HG03354 (cell line): ENCODE data around the gene ZFHX3.

Source experiments
- ATAC-seq: cut with Tn5 transposase; IDR thresholded peaks from one replicate; pipeline ENCODE4 v1.9.1; 2021; ENCODE audit warnings: mild to moderate bottlenecking; ENCODE audit not compliant: unreplicated experiment, poor library complexity, severe bottlenecking

ZFHX3 gene

DNA sequence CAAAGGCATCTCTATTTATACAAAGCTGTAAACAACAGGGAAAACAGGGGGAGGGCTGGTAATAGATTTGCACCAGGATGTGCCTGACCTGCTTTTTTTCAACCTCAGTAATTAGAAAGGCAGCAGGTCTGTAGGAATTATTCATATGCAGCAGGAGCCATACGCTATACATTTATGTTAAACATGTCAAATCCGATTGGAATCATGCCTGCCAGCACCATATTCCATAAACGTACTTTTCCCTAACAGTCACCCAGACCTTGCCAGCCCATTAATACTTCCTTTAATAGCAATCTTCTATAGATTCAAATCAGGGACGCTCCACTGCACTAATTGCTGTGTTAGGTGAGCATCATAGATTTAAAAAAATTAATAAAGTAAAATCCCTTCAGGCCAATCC is 223.9 kb downstream of the ZFHX3 start:
- ATAC-seq, result no peak

DNA sequence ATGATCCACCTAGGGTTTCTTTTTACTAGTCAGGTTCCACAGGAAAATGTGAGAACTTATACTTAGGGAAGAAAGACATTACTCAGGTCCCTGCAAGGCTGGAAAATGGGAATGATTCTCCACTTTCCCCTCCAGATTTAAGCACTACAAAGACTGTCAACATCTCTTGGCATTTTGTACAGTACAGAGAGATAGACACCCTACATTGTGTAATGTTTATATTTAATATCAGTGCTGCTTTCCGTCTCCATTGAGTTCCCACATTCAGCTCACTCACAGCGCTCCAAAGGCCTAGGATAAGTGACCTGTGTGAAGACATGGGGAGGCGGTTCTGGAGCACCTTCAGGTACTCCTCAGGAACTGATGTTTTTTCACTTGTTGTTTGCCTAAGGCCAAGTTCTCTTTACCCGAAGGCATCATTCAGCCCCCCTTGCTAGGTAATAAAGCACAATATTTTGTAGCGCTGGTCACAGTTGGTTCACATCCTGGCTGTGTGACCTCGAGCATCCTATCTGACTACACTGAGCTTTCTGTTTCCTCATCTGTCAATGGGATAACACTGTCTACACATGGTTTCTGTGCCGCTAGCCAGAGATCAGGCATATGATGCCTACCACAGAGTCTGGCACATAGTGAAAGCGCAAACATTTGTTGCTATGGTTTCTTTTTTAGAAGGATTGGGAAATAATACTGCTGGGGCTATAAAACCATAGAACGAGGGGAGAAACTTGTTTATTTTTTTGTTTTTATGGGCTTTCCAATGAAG is 226.6 kb downstream of the ZFHX3 start:
- no peak for ATAC-seq

DNA sequence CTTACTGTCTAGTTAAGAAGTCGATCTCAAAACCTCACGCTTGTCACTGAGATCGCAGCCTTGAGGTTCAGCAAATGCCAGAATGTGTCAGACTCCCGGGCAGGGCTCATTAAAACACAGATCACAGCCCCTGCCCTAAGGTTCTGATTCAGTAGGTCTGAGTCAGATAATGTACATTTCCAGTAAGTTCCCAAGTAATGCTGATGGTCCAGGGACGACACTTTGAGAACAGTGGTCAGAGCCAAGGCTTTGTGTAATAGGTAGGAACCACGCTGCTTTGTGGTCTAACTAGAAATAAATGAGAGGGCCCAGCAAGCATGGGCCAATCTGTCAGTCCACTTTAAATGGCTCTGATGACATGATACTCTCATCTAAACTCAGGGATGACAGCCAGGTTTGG is 228.6 kb downstream of the ZFHX3 start:
- no peak for ATAC-seq

DNA sequence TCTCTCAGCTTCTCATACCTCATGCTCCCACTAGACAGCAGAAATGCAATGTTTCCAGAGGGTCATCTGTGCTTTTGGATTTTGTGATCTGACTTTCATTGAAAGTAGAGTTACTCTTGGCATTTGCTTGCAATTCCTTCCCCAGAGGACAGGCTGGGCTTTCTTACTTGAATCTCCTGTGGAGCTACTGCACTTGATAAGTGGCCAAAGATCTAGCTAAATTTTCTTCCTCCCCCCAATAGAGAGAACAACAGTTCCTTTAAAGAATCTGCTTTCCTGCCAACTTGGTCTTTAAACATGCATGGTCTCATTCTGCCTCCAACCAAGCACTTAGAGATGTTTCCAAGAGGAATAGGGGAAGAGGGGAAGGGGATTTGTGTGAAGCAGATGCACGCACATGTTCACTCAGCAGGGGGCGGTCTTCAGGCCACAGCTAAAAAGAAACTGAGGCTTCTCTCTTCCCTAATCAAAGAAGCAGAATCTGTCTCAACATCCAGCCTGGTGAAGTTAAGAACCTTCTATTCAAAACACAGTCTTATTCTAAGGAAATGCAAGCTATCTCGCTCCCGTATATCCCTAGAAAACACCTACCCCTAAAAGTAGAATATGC is 229.6 kb downstream of the ZFHX3 start:
- ATAC-seq, result no peak

DNA sequence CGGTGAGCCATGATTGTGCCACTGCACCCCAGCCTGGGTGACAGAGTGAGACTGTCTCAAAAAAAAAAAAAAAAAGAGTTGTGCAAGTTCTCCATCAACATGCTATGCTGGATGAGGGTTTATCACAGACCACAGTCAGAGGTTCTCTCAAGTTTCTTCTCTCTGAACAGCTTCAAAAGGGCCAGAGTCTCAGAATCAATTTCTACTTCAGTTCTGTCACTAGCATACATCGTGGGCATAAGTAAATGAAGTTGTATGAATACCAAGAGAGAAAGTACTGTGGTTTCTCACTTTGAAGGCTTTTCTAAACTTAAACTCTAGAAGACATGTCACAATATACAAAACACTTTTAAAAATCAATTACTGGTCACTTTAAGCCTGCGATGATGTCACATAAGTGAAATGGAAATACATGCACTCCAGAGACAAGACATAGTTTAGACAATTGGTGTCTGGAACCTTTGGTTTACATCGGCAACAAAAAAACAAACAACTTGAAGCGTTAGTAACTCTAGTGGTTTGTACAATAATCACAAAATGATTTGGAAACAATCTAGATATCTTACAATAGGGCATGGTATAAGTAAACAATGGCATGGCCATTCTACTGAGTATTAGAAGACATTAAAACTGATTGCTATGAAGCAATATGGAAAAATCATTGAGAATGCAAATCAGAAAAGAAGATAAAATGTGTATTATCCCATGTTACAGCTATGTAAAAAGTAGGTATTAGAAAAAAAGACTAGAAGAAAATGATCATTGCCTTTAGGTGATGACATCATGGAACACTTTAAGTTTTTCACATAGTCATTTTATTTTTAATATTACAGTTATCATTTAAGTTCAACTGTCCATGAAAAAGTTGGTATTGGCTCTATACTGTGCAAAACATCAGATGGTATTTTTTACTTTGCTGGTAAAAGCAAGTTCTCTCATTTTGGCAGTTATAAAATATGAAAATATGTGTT is 232.3 kb downstream of the ZFHX3 start:
- ATAC-seq, result no peak

DNA sequence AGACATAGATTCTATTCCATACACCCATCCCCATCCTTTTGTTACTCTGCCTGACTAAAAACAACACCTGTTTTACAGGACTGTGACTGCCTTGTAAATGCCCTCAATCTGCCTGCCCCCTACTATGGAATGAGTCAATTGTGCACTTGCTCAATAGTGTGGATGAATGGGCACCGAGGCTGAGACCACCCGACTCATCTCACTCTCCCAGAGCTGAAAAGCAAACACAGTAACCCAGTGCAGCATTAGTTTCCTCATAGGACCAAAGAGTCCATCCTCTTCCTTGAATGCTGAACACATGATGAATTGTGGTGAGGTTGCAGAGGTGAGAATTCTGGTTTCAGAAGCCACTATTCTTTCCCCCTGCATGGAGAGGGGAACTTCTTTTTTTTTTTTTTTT is 233.7 kb downstream of the ZFHX3 start:
- ATAC-seq, result no peak

DNA sequence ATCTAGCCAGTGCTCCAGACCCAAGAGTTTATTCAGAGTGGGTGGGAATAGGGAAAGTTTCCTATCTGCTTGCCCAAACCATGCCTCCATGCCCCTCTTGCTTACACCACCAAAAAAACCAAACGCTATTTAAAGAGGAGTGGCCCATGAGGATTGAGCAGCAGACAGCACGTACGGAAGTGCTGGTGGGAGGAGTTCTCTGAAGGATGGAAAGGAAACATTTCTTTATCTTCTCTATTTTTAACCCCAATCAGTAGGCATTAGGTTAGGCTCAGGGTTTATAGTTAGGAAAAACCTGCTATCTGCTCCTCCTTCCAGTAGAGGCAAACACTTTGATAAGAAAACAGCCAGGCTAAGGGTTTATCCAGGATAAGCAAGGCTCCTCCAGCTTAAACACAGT is 235.3 kb downstream of the ZFHX3 start:
- no peak for ATAC-seq

DNA sequence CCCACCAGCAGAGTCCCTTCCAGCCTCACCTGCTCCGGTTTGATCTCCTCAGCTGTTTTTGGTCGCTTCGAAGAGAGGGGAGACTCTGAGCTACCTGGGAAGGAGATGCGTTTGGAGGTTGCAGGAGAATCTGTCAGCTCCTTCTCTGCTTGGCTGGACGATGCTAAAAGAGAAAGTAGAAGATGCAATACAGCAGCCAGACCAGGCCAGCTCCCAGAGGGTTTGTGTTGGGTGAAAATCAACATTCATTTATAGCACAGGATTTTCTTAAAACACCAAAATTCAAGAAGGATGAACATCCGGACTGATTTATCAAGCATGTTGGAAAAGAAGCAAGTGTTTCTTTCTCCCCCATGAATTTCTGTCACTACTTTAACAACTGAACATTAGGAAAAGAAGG is 236.1 kb downstream of the ZFHX3 start:
- ATAC-seq, result no peak

DNA sequence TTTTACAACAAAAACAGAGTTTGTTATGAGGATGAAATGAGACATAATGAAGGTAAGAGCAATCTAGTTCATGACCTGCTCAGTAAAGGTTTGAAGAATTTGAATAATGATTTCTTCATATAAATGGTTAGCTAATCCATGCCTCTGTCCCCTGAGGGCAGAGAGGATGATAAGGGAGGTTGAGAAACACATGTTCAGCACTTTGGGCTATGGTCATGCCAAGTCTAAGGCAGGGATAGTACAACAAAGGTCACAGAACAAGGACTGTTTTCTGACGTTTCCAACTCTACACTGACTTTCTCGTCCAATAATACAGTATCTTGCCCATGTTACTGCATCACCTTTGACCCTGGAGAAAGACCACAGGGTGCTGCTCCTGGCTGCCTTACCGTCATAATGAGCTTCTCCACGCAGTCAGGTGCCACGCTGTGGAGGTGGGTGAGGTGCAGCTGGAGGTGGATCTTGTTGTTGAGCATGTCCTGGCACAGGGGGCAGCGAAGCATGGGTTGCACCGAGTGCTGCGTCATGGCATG is 236.7 kb downstream of the ZFHX3 start:
- ATAC-seq, result no peak

DNA sequence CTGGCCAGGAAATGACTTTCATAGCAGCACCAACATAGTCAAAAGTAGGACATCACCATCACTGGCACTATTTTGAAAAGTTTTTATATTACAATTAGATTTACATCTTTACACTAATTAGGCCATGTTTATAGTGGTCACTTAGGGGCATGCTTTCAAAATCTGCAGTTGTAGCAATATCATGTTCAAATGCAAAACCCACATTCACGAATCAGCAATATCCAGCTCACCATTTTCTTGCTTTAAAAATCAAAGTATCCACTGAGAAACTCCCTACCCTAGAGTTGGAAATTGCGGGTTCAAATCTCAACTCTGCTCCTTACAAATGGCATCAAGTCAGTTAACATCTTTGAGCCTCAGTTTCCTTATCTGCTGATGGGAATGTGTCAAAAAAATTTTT is 237.4 kb downstream of the ZFHX3 start:
- ATAC-seq, result no peak

DNA sequence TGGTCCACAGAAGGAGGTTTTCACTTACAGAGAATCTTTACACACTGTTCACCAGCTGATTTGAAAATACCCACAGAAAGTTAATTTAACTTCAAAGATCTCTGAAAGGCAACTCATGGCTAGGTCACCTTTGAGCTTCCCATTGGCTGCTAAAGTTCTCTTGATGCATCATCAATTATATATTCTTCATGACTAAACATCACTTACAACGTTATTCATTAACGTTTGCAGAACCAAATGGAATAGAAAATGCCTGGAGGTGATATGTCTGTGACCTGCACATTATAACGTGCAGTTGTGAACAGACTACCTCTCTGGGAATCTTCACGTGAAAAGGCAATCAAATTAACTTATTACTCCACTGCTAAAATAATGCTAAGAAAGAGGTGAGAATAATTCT is 238.5 kb downstream of the ZFHX3 start:
- ATAC-seq, result no peak

DNA sequence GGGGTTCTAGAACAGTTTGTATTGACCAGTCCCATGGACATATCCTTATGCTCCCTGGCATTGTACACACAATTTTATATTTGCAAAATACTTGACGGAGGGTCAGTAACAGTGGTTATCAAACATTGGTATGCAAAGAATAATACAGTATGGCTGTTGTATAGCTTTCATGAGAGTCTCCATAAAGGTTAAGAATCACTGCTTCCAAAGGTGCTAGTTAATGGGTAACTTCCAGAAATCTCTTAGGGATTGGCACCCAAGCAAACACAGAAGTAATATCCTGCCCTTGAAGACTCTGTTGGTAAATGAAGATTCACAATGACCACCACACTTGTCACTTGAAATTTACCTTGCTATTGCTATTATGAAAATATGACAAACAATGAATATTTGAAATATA is 239.2 kb downstream of the ZFHX3 start:
- no peak for ATAC-seq

DNA sequence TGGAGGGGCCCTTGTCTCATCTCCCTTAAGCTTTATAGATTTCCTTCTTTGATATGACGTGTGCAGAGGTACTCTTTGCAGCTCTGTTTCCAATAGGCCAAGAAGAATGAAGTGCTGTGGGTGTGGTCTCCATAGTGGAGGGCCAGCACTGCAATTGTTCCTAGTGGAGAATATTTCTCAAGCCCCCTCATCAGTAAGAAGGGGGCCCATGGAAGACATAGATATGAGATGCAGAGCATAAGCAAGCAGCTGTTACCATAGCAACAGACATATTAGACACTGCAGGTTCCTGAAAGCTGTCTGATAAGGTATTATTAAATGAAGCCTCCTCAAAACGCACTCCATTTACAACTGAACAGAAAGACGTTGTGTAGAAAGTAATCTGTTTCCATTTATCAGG is 240.7 kb downstream of the ZFHX3 start:
- no peak for ATAC-seq

DNA sequence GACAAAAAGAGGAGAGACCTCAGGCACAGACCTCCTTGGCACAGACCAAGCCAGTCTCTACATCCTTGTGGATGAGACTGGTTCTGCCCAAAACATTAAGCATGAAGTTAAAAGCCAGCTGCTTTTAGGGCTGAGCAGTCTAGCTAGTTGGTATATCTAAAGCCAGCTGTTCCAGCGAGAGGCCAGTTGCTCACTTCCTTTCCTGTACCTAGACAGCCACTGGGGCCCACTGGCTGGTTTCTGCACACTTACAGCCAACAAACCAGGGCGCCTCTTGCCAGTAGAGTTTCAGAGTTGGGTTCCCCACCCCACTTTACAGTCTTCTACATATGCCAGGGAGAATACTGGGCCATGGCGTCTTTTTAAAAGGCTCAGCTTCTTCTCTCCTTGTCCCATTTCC is 242.4 kb downstream of the ZFHX3 start:
- no peak for ATAC-seq

DNA sequence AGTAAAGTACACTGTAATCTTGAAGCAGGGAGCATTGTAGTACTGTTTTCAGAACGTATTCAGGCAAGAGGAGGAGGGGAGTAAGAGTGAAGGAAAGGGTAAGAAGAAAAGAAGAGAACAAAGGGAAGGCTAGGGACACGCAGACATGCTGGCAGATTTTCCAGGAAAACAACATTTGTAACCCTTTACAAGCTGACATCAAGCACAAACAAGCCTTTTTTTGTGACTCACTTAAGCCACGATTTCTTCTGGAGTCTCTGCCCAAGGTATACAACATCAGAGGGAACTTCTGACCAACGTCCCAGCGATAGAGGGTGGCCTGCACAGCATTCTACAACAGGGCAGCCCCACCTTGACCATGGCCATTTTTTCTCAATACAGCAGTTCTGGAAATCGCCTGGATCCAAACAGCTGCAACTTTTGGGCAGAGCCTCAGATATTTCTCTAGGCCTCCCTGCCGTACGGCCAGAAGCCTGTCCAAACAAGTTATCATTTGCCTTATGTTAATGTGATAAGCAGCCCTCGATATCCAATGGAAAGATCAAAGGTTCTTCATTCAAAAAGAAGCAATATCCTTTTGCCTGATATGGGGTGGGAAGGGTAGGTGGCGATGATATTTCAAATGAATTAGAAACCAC is 247.3 kb downstream of the ZFHX3 start:
- ATAC-seq, result no peak

DNA sequence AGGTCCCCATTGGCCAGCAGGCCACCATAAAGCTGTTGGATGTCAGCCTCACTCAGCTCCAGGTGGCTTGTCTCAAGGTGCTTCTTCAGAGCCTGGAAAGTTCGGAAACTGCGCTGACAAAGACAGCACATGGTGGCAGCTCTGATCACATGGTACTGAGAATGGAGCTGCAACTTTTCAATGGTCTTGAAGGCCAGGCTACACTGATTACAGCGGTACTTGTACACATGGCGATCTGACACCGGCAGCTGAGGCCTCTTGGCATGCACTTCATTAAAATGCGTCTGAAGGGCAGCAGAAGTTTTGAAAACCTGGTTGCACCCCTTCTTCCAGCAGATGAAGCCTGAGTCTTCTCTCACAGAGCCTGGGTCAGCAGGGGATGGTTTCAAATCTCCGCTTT is 249.7 kb downstream of the ZFHX3 start:
- ATAC-seq, result no peak

DNA sequence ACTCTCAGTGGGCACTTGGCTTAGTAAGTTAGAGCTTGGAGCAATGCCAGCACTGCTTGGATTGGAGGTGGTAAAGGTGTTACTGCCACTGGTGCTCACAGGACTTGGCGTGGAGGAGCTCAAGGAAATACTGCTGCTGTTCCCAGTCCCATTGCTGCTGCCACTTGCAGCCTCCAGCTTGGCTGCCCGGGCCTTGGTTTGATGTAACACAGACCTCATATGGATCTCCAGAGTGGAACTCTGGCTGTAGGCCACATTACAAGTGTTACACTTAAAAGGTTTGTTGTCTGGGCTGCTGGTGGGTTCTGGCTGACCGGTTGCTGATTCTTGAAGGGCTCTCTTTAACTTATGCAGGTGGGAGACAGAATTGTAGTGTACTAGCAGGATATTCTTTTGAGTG is 250.3 kb downstream of the ZFHX3 start:
- ATAC-seq, result no peak

DNA sequence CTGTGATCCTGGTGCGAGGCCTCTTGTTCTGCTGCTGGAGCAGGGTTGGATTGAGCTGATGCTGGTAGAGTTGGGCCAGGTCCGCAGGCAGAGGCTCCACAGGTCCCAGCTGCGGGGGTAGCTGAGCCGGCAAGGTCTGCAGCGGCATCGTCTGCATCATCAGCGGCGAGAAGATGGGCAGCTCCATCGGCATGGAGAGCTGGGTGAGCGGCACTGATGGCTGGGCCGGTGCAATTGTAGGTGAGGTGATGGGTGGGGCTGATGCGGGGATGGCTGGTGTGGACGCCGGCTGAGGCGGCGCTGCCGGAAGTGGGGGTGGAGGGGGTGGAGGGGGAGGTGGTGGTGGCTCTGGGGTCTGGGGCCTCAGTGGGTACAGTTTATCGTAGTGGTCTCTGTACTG is 251.7 kb downstream of the ZFHX3 start:
- ATAC-seq, result no peak

DNA sequence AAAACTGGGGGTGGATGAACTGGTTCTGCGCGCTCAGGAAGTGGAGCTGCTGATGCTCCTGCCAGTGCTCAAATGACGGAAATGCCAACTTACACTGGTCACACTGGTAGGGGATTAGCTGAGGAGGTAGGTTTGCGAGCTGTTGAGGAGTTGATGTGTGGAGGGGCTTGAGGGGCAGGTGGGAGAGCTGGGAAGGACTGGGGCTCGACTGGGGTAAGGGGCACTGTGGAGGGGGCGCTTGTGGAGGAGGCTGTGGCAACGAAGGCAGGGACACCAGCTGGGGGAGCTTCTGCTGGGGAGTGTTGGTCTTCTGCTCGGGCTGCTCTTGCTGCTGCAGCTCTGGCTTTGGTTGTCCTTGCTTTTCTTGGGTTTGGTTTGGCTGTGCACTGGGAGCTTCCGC is 252.9 kb downstream of the ZFHX3 start:
- ATAC-seq, result no peak

DNA sequence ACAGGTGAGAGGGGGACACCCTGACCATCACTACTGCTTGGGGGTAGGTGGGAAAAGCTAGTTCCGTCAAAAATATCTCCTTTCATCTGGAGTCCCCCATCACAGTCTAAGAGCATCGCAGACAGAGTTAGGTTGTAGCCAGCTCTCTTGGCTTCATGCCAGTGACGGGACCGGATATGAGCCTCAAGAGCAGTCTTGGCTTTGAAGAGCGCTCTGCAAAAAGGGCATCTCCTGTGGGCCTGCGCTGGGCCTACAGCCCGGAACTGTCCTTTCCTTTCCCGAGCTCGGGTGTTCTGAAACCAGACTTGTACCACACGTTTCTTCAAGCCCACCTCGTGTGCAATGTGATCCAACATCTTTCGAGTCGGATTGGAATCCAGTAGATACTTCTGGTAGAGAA is 253.6 kb downstream of the ZFHX3 start:
- ATAC-seq, result no peak
